NOMO-1 (cell line): Measurements from ENCODE around the gene C6orf15.
"Not testable (repeated sequence)": the region's sequence is repeated elsewhere in the genome, so short reads cannot be mapped to it uniquely, and the experiment has no call there.

Experiments used
- DNase-seq, 2 experiments: peaks; one replicate each; lab custom pipeline; 2025; ENCODE audit not compliant: unreplicated experiment in 2 of 2; lab: John Stamatoyannopoulos, UW

C6orf15 gene

GRCh38 chr6:31070711-31071197, 41.6 kb downstream of the C6orf15 start:
- no peak for DNase-seq

GRCh38 chr6:31068669-31069340, 43.6 kb downstream of the C6orf15 start:
- peak; percentile 52 to 73 for DNase-seq

GRCh38 chr6:31067891-31068668, 44.3 kb downstream of the C6orf15 start:
- DNase-seq, result not testable (repeated sequence)

GRCh38 chr6:31067028-31067427, 45.3 kb downstream of the C6orf15 start:
- DNase-seq, result not testable (repeated sequence)

GRCh38 chr6:31065556-31065955, 46.8 kb downstream of the C6orf15 start:
- DNase-seq, result no peak

- DNase-seq, result no peak
Observed at GRCh38 chr6:31063906-31064435, 48.4 kb downstream of the C6orf15 start.
